Measurements from ENCODE around the gene MYH6.

The MYH6 gene

GRCh38 chr14:23353433-23353780, 54.7 kb downstream of the MYH6 start:
- DNase-seq, result no peak

- peak; percentile 83 for DNase-seq
Measured at GRCh38 chr14:23352506-23353432, 55.3 kb downstream of the MYH6 start, which contains the start of gene SLC22A17. Gene SLC22A17 (minus strand): TSS chr14:23352887.

- no peak for DNase-seq
Measured at GRCh38 chr14:23351681-23352505, 56.2 kb downstream of the MYH6 start.

GRCh38 chr14:23349156-23349845, 58.8 kb downstream of the MYH6 start:
- no peak for DNase-seq

GRCh38 chr14:23348297-23348655, 59.8 kb downstream of the MYH6 start:
- DNase-seq, result no peak

GRCh38 chr14:23347406-23348296, 60.4 kb downstream of the MYH6 start:
- DNase-seq, result no peak

- no peak for DNase-seq
Measured at GRCh38 chr14:23346693-23347405, 61.2 kb downstream of the MYH6 start.

- DNase-seq, result no peak
Measured at GRCh38 chr14:23345987-23346692, 61.9 kb downstream of the MYH6 start.

- no peak for DNase-seq
Measured at GRCh38 chr14:23344481-23344880, 63.6 kb downstream of the MYH6 start.

- DNase-seq, result no peak
Measured at GRCh38 chr14:23339506-23340268, 68.4 kb downstream of the MYH6 start.

GRCh38 chr14:23335623-23336022, 72.5 kb downstream of the MYH6 start:
- DNase-seq, result no peak
